ENCODE measurements around the gene CGGBP1. TPM values are rescaled to one million over a fixed set of nuclear protein-coding genes. Genes with fewer than 3 reads are reported as not detected.

CGGBP1 gene
- 104 and 231 TPM in 2 replicates for total RNA-seq (ENCODE audit: low replicate concordance)

- DNase-seq (ENCODE audit: low read depth), result peak; percentile 99
- peak within 1 kb of the TSS; percentile 83 for H3K4me3 ChIP-seq (ENCODE audit: low read depth, low read length)
- TF ChIP-seq CTCF (IDR thresholded peaks at IDR 0.05; ENCODE audit: insufficient read depth, low read length), result no peak
Observed at GRCh38 chr3:88058581-88059379, at the start of gene CGGBP1, which contains the start of gene ZNF654. CGGBP1 (minus strand) TSS chr3:88059005; CDS start chr3:88055976, 3,029 bp downstream. ZNF654 (plus strand) TSS chr3:88059255; CDS start chr3:88059320, 65 bp downstream.

- no peak for TF ChIP-seq CTCF (IDR thresholded peaks at IDR 0.05; ENCODE audit: insufficient read depth, low read length)
- peak; percentile 23 for DNase-seq (ENCODE audit: low read depth)
- no peak overlapping the region for H3K4me3 ChIP-seq (ENCODE audit: low read depth, low read length)
Observed at GRCh38 chr3:88105325-88105724, 46.5 kb upstream of the CGGBP1 start.

GRCh38 chr3:88101142-88101541 is 42.3 kb upstream of the CGGBP1 start:
- peak; percentile 7 for DNase-seq (ENCODE audit: low read depth)
- no peak overlapping the region for H3K4me3 ChIP-seq (ENCODE audit: low read depth, low read length)
- no peak for TF ChIP-seq CTCF (IDR thresholded peaks at IDR 0.05; ENCODE audit: insufficient read depth, low read length)

- no peak for TF ChIP-seq CTCF (IDR thresholded peaks at IDR 0.05; ENCODE audit: insufficient read depth, low read length)
- no peak overlapping the region for H3K4me3 ChIP-seq (ENCODE audit: low read depth, low read length)
Observed at GRCh38 chr3:88093266-88093665, 34.5 kb upstream of the CGGBP1 start.

GRCh38 chr3:88092270-88092669 is 33.5 kb upstream of the CGGBP1 start:
- TF ChIP-seq CTCF (IDR thresholded peaks at IDR 0.05; ENCODE audit: insufficient read depth, low read length), result no peak
- no peak overlapping the region for H3K4me3 ChIP-seq (ENCODE audit: low read depth, low read length)
- no peak for DNase-seq (ENCODE audit: low read depth)

More at GRCh38 chr3:88093266-88093665, 34.5 kb upstream of the CGGBP1 start:
- no peak for DNase-seq (ENCODE audit: low read depth)

GRCh38 chr3:88090681-88091080 is 31.9 kb upstream of the CGGBP1 start:
- TF ChIP-seq CTCF (IDR thresholded peaks at IDR 0.05; ENCODE audit: insufficient read depth, low read length), result no peak

More at GRCh38 chr3:88090681-88091080, 31.9 kb upstream of the CGGBP1 start:
- no peak overlapping the region for H3K4me3 ChIP-seq (ENCODE audit: low read depth, low read length)
- DNase-seq (ENCODE audit: low read depth), result no peak

Data from fibroblast of the aortic adventitia (primary cell).